Subcutaneous preadipocyte (primary cell): Measurements from ENCODE around the gene HTRA3. TPM values are rescaled to one million over a fixed set of nuclear protein-coding genes. Genes with fewer than 3 reads are reported as not detected.

Experiments
- total RNA-seq: library from RNA; depleted of rRNA; stranded (reverse); fragments of >200 nt; gene quantifications from 2 replicates; pipeline ENCODE4 v1.2.3, GENCODE V29; 2012

HTRA3 gene
- total RNA-seq, result 2.3 and 12.1 TPM in 2 replicates

DNA sequence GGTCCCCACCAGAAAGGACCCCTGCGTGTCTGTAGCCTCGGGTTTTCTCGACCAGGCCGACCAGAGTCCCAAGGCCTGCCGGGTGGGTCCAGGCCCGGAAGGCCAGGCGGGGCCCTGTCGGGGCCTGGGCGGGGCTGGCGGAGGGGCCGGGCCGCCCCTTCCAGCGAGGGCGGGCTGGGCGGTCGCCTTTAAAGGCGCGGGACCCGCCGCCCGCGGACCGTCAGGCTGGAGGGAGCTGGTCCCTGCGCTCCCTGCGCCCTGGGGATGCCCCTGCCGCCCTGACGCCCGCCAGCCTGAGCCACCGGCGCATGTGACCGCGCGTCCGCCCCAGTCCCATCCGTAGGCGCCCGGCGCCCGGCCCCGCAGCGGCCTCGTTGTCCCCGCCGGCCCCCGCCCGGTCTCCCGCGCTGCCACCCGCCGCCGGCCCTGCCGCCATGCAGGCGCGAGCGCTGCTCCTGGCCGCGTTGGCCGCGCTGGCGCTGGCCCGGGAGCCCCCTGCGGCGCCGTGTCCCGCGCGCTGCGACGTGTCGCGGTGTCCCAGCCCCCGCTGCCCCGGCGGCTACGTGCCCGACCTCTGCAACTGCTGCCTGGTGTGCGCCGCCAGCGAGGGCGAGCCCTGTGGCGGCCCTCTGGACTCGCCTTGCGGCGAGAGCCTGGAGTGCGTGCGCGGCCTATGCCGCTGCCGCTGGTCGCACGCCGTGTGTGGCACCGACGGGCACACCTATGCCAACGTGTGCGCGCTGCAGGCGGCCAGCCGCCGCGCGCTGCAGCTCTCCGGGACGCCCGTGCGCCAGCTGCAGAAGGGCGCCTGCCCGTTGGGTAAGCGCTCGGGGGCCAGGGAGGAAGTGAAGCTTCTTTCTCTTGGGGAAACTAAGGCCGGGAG lies at the start of gene HTRA3:
HTRA3 (plus strand) TSS at position 220 of the 883 bp plus-strand sequence; CDS start at position 435, 215 bp downstream.

Other genes with a start within 250 kb of the HTRA3 start
- 0.20 and 2.2 TPM in 2 replicates for gene ABLIM2, start 110.9 kb upstream of the HTRA3 start, total RNA-seq
- 2.2 and 4.8 TPM in 2 replicates for gene SH3TC1, start 70.5 kb upstream of the HTRA3 start, total RNA-seq
- gene ACOX3, start 171.0 kb downstream of the HTRA3 start, total RNA-seq, result 22.3 and 27.2 TPM in 2 replicates
- gene TRMT44, start 171.0 kb downstream of the HTRA3 start, total RNA-seq, result 17.6 and 20.2 TPM in 2 replicates